A549 (cell line): ENCODE data around the gene SOX18.

ENCODE experiments used
- FOSB ChIP-seq: fragments of 250-450 bp; sonication (Bioruptor Pico); IDR thresholded peaks from 2 replicates; pipeline ENCODE4 v1.5.0; 2020; ENCODE audit warnings: mild to moderate bottlenecking, moderate library complexity
- HOXB5 ChIP-seq: fragments of 250-450 bp; sonication (Bioruptor Pico); IDR thresholded peaks from 2 replicates; pipeline ENCODE4 v1.5.0; 2020; ENCODE audit warnings: mild to moderate bottlenecking, moderate library complexity
- SREBF2 ChIP-seq: fragments of 450-650 bp; IDR thresholded peaks from 2 replicates; pipeline ENCODE4 v1.6.1; 2014; ENCODE audit warnings: mild to moderate bottlenecking, moderate library complexity
- TF ChIP-seq, protein P1 (sequence below): IDR thresholded peaks from 2 replicates; pipeline ENCODE4 v1.6.1; 2012

DNA sequence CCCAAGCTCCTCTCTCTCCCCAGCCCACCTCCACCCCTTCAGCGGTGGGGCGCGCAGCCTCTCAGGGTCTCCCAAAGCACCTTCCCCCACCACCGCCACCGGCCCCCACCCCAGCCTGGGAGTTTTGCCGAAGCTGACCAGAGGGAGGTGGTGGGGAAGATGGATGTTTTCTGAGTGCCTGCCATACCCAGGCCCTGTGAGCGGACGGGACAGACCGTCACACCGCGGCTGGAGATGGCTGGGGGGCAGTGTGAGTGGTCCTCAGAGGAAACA, 7.7 kb downstream of the SOX18 start:
- TF ChIP-seq SREBF2 (no peak), HOXB5 (CRISPR knock-in tag) (no peak), FOSB (CRISPR knock-in tag) (no peak)
- TF ChIP-seq, protein P1, sequence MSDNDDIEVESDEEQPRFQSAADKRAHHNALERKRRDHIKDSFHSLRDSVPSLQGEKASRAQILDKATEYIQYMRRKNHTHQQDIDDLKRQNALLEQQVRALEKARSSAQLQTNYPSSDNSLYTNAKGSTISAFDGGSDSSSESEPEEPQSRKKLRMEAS = no peak
